Activated T-cell treated with anti-CD3 and anti-CD28 coated beads, Interleukin-2, amount 50 U/mL, for 24 hours (primary cell): ENCODE measurements around the gene ADARB2.

Experiments
- DNase-seq: peaks from one replicate; pipeline ENCODE4 v3.0.0-alpha.2; 2020
- H3K27ac Mint-ChIP-seq: 2 replicates; pipeline ENCODE4 v1.8.0; 2020; ENCODE audit warnings: mild to moderate bottlenecking, mixed read lengths
- H3K27me3 Mint-ChIP-seq: 2 replicates; pipeline ENCODE4 v1.8.0; 2020; ENCODE audit warnings: mixed read lengths
- H3K36me3 Mint-ChIP-seq: 2 replicates; pipeline ENCODE4 v1.8.0; 2020; ENCODE audit warnings: low read depth, mixed read lengths
- H3K4me1 Mint-ChIP-seq: 2 replicates; pipeline ENCODE4 v1.8.0; 2020; ENCODE audit warnings: low read depth, mixed read lengths
- H3K4me3 Mint-ChIP-seq: 2 replicates; pipeline ENCODE4 v1.8.0; 2020; ENCODE audit warnings: mild to moderate bottlenecking, moderate library complexity, mixed read lengths
- H3K9me3 Mint-ChIP-seq: 2 replicates; pipeline ENCODE4 v1.8.0; 2020; ENCODE audit warnings: mixed read lengths

ADARB2 gene

DNA sequence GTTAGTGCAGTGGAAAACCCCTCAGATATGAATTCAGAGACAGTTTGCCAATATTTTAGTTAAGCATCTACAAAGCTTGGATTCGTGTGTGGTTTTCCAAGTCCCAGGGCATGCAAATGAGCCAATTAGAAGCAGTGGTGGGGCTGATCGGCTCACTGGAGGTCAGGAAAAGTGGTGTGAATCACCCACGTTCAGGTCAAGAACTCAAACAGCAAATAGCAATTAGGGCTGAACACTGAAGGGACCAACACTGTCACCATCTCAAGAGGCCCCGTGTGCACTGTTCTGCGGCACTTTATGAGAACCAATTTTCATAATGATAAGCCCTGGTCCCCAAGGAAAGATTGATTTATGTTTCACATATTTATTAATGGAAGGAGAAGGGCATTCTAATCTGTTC, 68.9 kb downstream of the ADARB2 start:
- no peaks in the 10 kb centered on the region for H3K36me3 Mint-ChIP-seq

DNA sequence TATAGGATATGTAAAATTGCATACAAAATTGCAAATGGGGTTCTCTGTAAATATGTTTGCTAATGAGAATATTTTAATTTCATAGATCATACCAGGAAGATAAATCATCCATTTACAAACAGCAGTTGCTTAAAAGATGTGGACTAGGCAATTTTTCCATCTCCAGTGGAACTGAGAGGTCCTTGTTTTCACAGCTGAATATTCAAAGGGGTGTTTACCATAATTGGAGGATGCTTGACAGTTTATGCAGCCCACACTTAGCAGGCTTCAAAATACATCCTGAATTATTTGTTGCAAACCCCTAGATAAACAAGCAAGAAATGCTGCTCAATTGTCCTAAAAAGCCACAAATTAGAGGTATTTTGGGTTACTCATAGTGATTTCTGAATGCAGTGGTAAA, 69.9 kb downstream of the ADARB2 start:
- Mint-ChIP-seq H3K36me3 (no peaks in the 10 kb centered on the region), H3K27me3 (peaks cover 11% of the 10 kb centered on the region), H3K4me3 (no peak overlapping the region), H3K9me3 (no peaks in the 10 kb centered on the region), H3K4me1 (no peaks in the 10 kb centered on the region), H3K27ac (no peak overlapping the region)
- DNase-seq: no peak

More for the DNA sequence above, 68.9 kb downstream of the ADARB2 start:
- peaks cover 7% of the 10 kb centered on the region for H3K27me3 Mint-ChIP-seq
- no peaks in the 10 kb centered on the region for H3K9me3 Mint-ChIP-seq
- H3K4me1 Mint-ChIP-seq: no peaks in the 10 kb centered on the region
- DNase-seq: no peak
- no peak overlapping the region for H3K4me3 Mint-ChIP-seq
- no peak overlapping the region for H3K27ac Mint-ChIP-seq

DNA sequence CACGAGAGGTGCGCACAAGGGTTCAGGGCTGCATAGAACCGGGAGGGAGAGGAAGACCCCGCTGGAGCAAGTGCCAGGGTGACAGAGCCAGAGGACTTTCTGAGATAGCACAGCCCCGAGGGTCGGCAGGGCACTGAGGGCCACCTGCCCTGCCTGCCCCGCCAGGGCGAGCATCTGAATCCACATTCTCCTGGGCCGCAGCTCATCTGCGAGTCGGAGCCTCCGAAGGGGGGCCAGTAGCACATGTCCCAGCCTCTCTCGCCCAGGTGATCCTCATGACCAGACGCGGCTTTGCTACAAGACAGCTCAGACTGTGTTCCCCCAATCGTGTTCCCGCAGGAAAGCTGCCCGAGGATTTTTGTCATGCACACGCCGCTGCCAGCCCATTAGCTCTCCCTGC, 71.2 kb downstream of the ADARB2 start:
- Mint-ChIP-seq H3K4me1 (no peaks in the 10 kb centered on the region), H3K4me3 (no peak overlapping the region)

DNA sequence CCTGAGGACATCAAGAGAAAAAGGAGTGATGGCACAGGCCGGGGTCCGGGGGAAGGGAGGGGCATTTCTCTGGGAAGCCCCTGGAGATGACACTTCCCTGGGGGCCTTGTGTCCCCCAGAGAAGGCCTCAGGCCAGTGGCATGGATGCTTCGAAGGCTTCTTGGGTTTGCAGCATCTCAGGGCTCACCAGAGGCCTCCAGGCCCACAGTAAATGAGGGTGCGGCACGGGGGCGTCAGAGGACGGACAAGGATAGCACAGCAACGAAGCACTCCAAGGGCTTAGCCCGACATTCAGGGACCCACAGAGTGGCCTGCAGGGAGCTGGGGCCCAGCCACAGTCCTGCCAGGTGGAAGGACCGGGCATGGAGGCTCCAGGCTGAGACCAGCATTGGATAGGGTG, 71.6 kb downstream of the ADARB2 start:
- Mint-ChIP-seq H3K9me3 (no peaks in the 10 kb centered on the region), H3K27me3 (peaks cover 16% of the 10 kb centered on the region), H3K36me3 (no peaks in the 10 kb centered on the region), H3K27ac (no peak overlapping the region), H3K4me1 (no peaks in the 10 kb centered on the region), H3K4me3 (no peak overlapping the region)
- DNase-seq: no peak

More for the DNA sequence above, 71.2 kb downstream of the ADARB2 start:
- Mint-ChIP-seq H3K27me3 (peaks cover 16% of the 10 kb centered on the region), H3K9me3 (no peaks in the 10 kb centered on the region), H3K36me3 (no peaks in the 10 kb centered on the region), H3K27ac (no peak overlapping the region)
- DNase-seq: no peak

DNA sequence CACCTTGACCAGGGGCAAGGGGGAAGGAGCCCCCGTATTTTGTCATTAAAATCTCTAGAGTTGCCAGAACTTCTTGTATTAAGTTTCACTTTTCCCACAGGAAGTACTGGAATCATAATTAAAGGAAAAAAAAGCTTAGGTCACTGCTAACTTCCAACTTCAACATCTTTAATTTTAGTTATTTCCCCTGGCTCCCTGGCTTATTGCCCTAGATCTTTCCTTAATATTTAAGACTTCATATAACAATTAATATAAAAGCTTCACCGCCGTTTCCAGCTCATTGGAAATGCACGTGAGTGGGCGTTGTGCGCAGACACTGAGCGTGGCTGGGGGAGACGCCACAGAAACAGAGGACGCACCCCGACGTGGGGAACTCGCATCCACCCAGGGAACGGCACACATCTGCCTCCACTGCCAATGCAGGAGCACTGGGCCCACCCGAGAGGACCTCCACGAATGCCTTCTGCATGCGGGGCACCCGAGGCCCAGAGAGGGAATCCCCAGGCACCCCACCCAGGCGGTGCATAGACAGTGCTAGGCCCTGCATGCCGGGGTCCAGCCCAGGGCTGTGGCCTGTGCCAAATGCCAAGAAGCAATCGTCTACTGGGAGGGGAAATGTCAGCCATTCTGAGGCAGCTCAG, 72.2 kb downstream of the ADARB2 start:
- H3K27me3 Mint-ChIP-seq: peaks cover 18% of the 10 kb centered on the region
- no peak overlapping the region for H3K27ac Mint-ChIP-seq
- no peaks in the 10 kb centered on the region for H3K9me3 Mint-ChIP-seq
- no peak for DNase-seq
- H3K4me1 Mint-ChIP-seq: no peaks in the 10 kb centered on the region
- H3K4me3 Mint-ChIP-seq: no peak overlapping the region
- no peaks in the 10 kb centered on the region for H3K36me3 Mint-ChIP-seq

DNA sequence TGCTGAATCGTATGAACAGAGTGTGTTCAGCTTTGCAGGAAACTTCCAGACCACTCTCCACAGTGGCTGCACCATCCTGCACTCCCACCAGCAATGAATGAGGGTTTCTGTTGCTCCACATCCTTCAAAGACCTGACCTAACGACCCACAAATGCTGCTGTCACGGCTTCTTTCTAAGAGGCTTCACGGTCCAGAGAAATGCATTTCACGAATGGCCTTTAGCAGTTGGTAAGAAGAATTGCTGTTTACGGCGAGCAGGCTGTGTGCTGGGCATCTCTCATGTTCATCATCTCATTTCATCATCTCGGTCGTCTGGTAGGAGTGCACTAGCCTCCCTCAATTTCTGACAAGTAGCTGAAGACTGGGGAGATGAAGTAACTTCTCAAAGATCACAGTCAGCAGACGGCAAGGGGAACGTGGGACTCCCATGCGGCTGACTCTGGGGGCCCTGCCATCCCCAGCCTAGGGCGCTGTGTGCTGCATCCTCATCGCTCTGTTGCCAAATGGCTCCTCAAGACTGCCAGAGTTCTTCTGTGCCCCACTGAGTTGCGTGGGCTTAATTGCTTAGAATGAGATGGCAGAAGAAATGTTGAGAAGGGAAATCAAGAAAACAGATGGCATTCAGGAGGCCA, 72.9 kb downstream of the ADARB2 start:
- Mint-ChIP-seq H3K27me3 (peaks cover 22% of the 10 kb centered on the region), H3K9me3 (no peaks in the 10 kb centered on the region), H3K27ac (no peak overlapping the region), H3K36me3 (no peaks in the 10 kb centered on the region), H3K4me3 (no peak overlapping the region), H3K4me1 (no peaks in the 10 kb centered on the region)
- DNase-seq: no peak

DNA sequence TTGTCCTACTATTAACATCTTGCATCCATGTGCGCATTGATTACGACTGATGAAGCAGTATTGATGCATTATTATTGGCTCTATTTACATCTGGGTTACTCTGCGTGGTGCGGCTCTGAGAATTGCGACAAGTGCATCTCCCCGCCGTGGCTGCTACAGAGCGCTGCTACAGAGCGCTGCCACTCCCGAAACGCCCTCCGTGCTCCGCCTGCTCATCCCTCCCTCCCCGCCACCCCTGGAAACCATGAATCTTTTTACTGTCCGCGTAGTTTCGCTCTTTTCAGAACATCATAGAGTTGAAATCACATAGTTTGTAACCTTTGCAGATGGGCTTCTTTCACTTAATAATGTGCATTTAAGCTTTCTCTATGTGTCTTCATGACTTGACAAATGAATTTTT, 74.1 kb downstream of the ADARB2 start:
- Mint-ChIP-seq H3K36me3 (no peaks in the 10 kb centered on the region), H3K4me1 (no peaks in the 10 kb centered on the region), H3K27me3 (peaks cover 25% of the 10 kb centered on the region), H3K27ac (no peak overlapping the region), H3K4me3 (no peak overlapping the region), H3K9me3 (no peaks in the 10 kb centered on the region)
- DNase-seq: no peak

DNA sequence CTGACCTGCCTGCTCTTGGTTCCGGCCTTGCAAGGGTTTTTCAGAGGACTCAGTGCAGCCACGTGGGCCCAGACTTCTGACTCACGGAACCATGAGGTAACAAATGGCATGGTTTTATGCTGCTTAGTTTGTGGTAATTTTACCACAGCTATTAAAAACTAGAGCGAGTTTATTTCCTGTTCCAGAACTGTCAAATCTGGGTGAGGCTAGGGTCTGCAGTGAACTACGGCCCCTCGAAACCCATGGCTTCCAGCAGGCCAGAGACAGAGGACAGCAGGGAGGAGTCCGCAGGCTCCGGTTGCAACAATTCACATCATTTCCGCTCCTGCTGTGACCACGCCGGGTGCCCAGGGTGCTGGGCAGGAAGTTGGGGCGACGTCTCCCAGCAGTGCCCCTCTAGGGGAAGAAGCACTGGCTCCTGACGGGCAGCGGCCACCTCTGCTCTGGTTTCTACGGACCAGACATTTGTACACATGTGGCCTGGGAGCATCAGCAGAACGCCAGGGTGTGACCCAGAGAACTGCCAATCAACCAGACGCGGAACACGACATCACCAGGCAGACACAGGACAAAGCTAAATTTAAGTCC, 74.8 kb downstream of the ADARB2 start:
- no peak for DNase-seq
- Mint-ChIP-seq H3K9me3 (no peaks in the 10 kb centered on the region), H3K4me1 (no peaks in the 10 kb centered on the region), H3K4me3 (no peak overlapping the region), H3K27me3 (peaks cover 31% of the 10 kb centered on the region), H3K27ac (no peak overlapping the region), H3K36me3 (no peaks in the 10 kb centered on the region)

DNA sequence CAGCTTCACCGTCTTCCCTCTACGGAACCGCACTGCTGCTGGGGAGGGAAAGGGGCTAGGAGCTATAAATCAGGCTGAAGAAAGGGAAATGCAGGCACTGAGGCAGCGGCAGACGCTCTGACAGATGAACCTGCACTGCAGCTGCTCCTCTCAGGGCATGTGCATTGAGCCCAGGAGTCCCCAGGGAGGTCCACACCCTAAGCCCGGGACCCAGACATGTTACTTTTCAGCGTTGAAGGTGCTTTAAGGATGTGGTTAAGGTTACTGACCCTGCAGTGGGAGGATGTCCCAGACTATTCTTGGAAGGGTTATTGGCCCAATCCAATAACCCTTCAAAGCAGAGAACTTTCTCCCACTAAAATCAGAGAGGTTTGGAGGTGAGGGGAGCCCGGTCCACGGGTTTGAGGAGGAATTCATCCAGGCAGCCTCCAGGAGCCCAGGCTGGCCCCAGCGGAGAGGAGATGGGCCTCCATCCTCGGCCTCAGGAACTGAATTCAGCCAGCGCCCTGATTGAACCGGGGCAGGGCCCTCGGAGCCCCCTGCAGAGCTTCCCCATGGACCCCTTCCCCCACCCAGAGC, 75.4 kb downstream of the ADARB2 start:
- H3K36me3 Mint-ChIP-seq: no peaks in the 10 kb centered on the region
- no peaks in the 10 kb centered on the region for H3K9me3 Mint-ChIP-seq
- H3K4me3 Mint-ChIP-seq: no peak overlapping the region
- DNase-seq: no peak
- no peaks in the 10 kb centered on the region for H3K4me1 Mint-ChIP-seq
- H3K27ac Mint-ChIP-seq: no peak overlapping the region
- peaks cover 31% of the 10 kb centered on the region for H3K27me3 Mint-ChIP-seq

DNA sequence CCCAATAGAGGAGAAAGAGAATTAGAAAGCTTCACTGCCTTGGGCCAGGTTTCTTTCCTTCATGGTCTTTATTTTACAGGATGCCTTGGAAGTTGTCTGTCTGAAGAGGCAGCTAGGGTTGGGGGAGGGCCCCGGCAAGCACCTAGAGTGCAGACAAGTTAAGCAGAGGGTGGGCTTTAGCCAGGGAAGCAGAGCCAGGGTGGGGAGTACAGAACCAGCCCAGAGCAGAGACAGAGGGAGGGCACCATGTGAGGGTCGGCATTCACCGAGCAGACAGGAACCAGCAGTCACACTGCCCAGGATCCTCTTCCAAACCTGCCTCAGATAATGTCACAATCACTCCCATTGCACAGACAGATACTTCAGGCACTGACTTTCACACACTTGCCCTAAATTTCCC, 75.9 kb downstream of the ADARB2 start:
- H3K27ac Mint-ChIP-seq: no peak overlapping the region
- no peak for DNase-seq
- no peaks in the 10 kb centered on the region for H3K9me3 Mint-ChIP-seq
- no peak overlapping the region for H3K4me3 Mint-ChIP-seq
- H3K4me1 Mint-ChIP-seq: no peaks in the 10 kb centered on the region
- no peaks in the 10 kb centered on the region for H3K36me3 Mint-ChIP-seq
- H3K27me3 Mint-ChIP-seq: peaks cover 31% of the 10 kb centered on the region

DNA sequence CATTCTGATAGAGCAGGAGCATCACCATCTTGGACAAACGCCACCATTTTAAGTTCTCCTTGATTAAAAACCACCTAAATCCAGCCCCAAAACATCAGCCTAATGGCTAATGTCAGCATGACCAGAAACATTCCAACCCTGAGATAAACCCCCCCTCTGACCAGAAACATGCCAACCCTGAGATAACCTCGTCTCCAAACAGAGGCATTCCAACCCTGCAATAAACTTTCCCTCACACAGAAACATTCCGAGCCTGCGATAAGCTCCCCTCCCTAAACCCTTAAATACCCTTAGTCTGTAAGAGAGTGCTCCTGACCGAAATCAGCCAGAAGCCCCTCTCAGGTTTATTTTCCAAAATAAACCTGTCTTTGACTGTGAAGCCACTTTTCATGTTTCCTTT, 76.5 kb downstream of the ADARB2 start:
- no peaks in the 10 kb centered on the region for H3K4me1 Mint-ChIP-seq
- no peaks in the 10 kb centered on the region for H3K36me3 Mint-ChIP-seq
- H3K4me3 Mint-ChIP-seq: no peak overlapping the region
- H3K27ac Mint-ChIP-seq: no peak overlapping the region
- peaks cover 34% of the 10 kb centered on the region for H3K27me3 Mint-ChIP-seq
- no peaks in the 10 kb centered on the region for H3K9me3 Mint-ChIP-seq
- no peak for DNase-seq

DNA sequence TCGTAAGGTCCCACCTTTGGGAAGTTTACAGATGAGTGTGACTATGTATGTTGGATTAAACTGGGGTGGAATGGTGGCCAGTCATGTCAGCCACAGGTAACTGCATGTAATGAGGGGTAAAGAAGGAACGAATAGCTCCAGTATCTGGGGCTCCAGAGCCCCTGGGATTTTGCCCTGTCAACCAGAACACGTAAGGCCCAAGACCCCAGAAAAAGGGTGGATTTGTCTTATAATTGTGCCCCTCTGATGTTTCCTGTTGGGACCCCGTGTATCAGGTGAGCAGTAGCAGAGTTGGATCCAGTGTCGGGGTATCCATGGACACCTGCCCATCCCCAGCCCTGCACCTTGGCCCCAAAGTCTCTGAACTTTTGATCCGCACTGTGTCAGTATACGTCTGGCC, 76.9 kb downstream of the ADARB2 start:
- Mint-ChIP-seq H3K36me3 (no peaks in the 10 kb centered on the region), H3K9me3 (no peaks in the 10 kb centered on the region), H3K4me3 (no peak overlapping the region), H3K27ac (no peak overlapping the region), H3K27me3 (peaks cover 34% of the 10 kb centered on the region), H3K4me1 (no peaks in the 10 kb centered on the region)
- no peak for DNase-seq

DNA sequence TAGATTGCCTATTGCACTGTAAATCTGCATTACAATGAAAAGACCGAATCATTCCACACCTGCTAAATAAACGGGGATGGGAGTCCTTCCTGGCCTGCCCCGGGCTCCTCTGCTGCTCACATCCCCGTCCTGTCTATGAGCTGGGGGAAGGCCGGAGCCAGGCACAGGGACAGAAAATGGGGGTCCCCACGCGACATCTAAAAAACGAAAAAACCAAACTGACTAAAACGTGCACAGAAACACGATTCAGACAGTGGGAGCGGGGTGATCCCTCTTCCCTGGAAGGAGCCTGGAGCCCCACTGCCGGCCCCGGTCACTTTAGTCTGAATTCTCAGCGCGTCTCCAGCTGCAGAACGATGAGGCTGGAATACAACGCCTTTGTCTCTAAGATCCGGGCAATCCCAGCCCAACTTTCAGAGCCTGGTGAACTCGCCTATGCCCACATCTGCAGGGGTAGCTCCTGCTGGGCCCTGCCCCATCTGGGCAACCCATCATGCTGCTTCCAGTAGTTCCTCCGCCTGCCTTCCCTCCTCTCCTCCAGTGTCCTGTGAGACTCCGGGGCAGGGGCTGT, 78.0 kb downstream of the ADARB2 start:
- Mint-ChIP-seq H3K4me1 (no peaks in the 10 kb centered on the region), H3K27me3 (peaks cover 35% of the 10 kb centered on the region), H3K36me3 (no peaks in the 10 kb centered on the region), H3K27ac (no peak overlapping the region), H3K9me3 (no peaks in the 10 kb centered on the region), H3K4me3 (no peak overlapping the region)
- no peak for DNase-seq

DNA sequence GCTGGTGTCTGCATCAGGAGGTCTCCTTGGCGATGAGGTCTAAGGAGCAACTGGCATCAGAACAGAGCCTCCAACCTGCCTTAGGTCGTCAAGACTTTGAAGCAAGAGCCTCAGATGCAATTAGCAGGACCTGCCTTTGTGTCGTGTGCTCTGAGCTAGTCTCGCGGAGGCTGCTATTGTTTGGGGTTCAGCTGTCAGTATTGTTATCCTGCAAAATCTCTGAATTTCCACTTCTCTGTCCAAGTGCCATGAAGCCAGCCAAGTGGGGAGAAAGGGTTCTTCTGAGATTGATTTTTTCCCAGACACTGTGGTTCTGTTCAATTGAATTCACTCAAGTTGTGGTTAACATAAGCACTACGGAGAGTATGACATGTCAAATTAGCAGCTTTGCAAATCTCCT, 78.7 kb downstream of the ADARB2 start:
- DNase-seq: no peak
- peaks cover 30% of the 10 kb centered on the region for H3K27me3 Mint-ChIP-seq
- no peaks in the 10 kb centered on the region for H3K4me1 Mint-ChIP-seq
- no peak overlapping the region for H3K4me3 Mint-ChIP-seq
- H3K9me3 Mint-ChIP-seq: no peaks in the 10 kb centered on the region
- H3K27ac Mint-ChIP-seq: no peak overlapping the region
- H3K36me3 Mint-ChIP-seq: no peaks in the 10 kb centered on the region

DNA sequence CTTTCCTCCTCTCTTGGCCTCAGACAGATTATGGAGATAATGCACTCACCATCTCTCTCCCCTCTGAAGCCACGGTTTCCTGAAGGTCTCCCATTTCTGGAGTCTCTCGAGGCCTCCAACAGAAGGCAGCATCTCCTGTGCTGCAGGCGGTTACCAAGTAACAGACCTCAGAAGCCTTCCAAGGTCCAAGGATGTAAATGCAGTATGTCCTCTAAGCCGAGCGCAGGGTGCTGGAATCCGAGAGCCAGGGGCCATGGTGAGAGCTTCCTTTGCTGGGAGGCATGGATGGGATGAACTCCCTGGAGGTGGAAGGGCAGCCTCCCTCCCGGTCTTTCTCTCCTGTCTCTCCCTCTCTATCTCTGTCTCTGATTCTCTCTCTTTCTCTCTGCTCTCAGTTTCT, 79.8 kb downstream of the ADARB2 start:
- Mint-ChIP-seq H3K27me3 (peaks cover 26% of the 10 kb centered on the region), H3K9me3 (no peaks in the 10 kb centered on the region), H3K4me3 (no peak overlapping the region), H3K4me1 (no peaks in the 10 kb centered on the region), H3K27ac (no peak overlapping the region), H3K36me3 (no peaks in the 10 kb centered on the region)
- no peak for DNase-seq
